ENCODE measurements around the gene HHIPL1.

The HHIPL1 gene

DNA sequence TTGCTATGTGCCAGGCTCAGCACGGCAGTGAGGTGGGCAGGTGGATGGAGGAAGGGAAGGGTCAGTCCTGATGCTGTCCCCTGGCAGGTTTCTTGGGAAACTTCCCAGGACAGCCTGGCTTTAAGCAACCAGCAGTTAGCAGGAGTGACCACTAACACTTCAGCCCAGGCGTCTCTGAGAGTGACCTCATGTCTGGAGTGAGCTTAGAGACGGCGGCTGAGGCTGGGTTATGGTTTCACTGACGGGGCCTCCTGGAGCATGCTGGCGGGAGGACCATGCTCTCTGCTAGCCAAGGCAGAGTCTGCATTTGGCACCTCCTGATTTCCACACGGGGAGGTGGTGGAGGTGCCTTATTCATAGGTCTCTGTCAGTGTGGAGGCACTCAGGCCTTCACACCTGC, 2.5 kb downstream of the HHIPL1 start:
- no peaks in the 10 kb centered on the region for H3K36me3 ChIP-seq (ENCODE audit: control insufficient read depth, low read length)
- H3K79me2 ChIP-seq (ENCODE audit: control insufficient read depth, low read length): no peaks in the 10 kb centered on the region
- no peak overlapping the region for H3K4me2 ChIP-seq (ENCODE audit: low read length)
- no peak overlapping the region for H3K4me3 ChIP-seq (ENCODE audit: low read length)
- no peaks in the 10 kb centered on the region for H3F3A ChIP-seq (ENCODE audit: control insufficient read depth, insufficient read depth)
- no peak for TF ChIP-seq EZH2phosphoT487 (IDR thresholded peaks at IDR 0.05; ENCODE audit: borderline replicate concordance, low read length)
- TF ChIP-seq, protein P1, sequence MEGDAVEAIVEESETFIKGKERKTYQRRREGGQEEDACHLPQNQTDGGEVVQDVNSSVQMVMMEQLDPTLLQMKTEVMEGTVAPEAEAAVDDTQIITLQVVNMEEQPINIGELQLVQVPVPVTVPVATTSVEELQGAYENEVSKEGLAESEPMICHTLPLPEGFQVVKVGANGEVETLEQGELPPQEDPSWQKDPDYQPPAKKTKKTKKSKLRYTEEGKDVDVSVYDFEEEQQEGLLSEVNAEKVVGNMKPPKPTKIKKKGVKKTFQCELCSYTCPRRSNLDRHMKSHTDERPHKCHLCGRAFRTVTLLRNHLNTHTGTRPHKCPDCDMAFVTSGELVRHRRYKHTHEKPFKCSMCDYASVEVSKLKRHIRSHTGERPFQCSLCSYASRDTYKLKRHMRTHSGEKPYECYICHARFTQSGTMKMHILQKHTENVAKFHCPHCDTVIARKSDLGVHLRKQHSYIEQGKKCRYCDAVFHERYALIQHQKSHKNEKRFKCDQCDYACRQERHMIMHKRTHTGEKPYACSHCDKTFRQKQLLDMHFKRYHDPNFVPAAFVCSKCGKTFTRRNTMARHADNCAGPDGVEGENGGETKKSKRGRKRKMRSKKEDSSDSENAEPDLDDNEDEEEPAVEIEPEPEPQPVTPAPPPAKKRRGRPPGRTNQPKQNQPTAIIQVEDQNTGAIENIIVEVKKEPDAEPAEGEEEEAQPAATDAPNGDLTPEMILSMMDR (IDR thresholded peaks at IDR 0.05; ENCODE audit: low read depth, low read length, poor library complexity, severe bottlenecking): no peak
- H3K9me3 ChIP-seq (ENCODE audit: control insufficient read depth, insufficient read depth, low read length): no peaks in the 10 kb centered on the region
- H4K20me1 ChIP-seq (ENCODE audit: control insufficient read depth, insufficient read depth, low read depth, low read length): no peaks in the 10 kb centered on the region
- no peaks in the 10 kb centered on the region for H3K9me2 ChIP-seq (replicated peaks; ENCODE audit: control insufficient read depth, low read length)
- H3K4me1 ChIP-seq (ENCODE audit: control insufficient read depth, low read length): no peaks in the 10 kb centered on the region
- H3K27me3 ChIP-seq (ENCODE audit: control insufficient read depth, low read length): no peaks in the 10 kb centered on the region
- no peak overlapping the region for H3K27ac ChIP-seq (ENCODE audit: low read depth, low read length)

DNA sequence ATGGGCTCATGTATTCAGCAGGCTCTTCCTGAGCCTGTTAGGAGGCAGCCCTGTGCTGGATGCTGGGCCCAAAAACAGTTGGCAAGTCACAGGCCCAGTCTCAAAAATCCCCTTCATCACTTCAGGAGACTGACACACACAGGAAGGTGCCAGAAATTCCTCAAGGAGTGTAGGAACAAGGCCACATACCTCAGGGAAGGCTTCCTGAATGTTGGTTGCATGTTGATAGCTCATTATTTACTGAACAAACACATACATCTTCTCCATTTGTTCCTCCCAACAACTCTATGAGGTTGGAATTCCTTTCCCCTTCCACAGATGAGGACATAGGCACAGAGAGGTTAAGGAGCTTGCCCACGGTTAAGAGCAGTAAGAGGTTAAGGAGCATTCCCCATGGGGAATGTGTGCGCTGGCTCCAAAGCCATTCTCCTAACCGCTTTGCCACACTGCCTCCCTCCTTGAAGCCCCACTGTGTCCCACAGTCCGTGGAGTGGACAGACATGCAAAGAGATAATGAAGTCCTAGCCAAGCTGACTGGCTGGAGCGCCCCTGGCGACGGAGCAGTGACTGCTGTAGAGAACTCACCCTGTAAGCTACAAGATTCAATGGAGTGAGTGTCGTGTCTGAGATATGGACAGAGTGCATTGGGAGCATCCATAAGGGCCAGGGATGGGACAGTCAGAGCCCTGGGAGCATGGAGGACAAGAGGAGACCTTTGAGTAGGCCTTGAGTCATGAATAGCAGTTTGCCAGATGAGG, 3.3 kb downstream of the HHIPL1 start:
- Histone ChIP-seq H3K4me2 (ENCODE audit: low read length) (no peak overlapping the region), H3K27me3 (ENCODE audit: control insufficient read depth, low read length) (no peaks in the 10 kb centered on the region), H3K9me2 (replicated peaks; ENCODE audit: control insufficient read depth, low read length) (no peaks in the 10 kb centered on the region), H3F3A (ENCODE audit: control insufficient read depth, insufficient read depth) (no peaks in the 10 kb centered on the region), H4K20me1 (ENCODE audit: control insufficient read depth, insufficient read depth, low read depth, low read length) (no peaks in the 10 kb centered on the region), H3K27ac (ENCODE audit: low read depth, low read length) (no peak overlapping the region), H3K9me3 (ENCODE audit: control insufficient read depth, insufficient read depth, low read length) (no peaks in the 10 kb centered on the region), H3K79me2 (ENCODE audit: control insufficient read depth, low read length) (no peaks in the 10 kb centered on the region), H3K4me1 (ENCODE audit: control insufficient read depth, low read length) (no peaks in the 10 kb centered on the region), H3K4me3 (ENCODE audit: low read length) (no peak overlapping the region), H3K36me3 (ENCODE audit: control insufficient read depth, low read length) (no peaks in the 10 kb centered on the region)
- TF ChIP-seq, protein P1 (IDR thresholded peaks at IDR 0.05; ENCODE audit: low read depth, low read length, poor library complexity, severe bottlenecking): no peak
- no peak for TF ChIP-seq EZH2phosphoT487 (IDR thresholded peaks at IDR 0.05; ENCODE audit: borderline replicate concordance, low read length)

DNA sequence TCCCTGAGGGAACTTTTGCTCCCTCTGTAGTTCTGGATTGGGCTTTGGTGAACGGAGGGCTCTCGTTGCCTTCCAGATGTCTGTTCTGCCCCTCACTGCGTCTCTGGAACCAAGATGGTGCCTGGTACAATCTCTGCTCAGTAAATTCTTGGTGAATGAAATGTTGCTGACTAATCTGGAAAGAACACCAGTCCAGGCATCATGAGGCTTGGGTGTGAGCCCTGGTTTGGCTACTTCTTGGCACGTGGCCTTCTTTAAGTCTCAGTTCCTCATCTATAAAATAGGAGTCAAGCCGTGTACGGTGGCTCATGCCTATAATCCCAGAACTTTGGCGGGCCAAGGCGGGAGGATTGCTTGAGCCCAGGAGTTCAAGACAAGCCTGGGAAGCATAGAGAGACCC, 4.3 kb downstream of the HHIPL1 start:
- Histone ChIP-seq H3K27me3 (ENCODE audit: control insufficient read depth, low read length) (no peaks in the 10 kb centered on the region), H4K20me1 (ENCODE audit: control insufficient read depth, insufficient read depth, low read depth, low read length) (no peaks in the 10 kb centered on the region)
- no peak for TF ChIP-seq EZH2phosphoT487 (IDR thresholded peaks at IDR 0.05; ENCODE audit: borderline replicate concordance, low read length)
- TF ChIP-seq, protein P1 (IDR thresholded peaks at IDR 0.05; ENCODE audit: low read depth, low read length, poor library complexity, severe bottlenecking): no peak

More for the DNA sequence above, 4.3 kb downstream of the HHIPL1 start:
- H3K4me3 ChIP-seq (ENCODE audit: low read length): no peak overlapping the region
- no peak overlapping the region for H3K4me2 ChIP-seq (ENCODE audit: low read length)
- no peaks in the 10 kb centered on the region for H3K4me1 ChIP-seq (ENCODE audit: control insufficient read depth, low read length)
- no peaks in the 10 kb centered on the region for H3K9me2 ChIP-seq (replicated peaks; ENCODE audit: control insufficient read depth, low read length)
- H3K9me3 ChIP-seq (ENCODE audit: control insufficient read depth, insufficient read depth, low read length): no peaks in the 10 kb centered on the region
- H3K79me2 ChIP-seq (ENCODE audit: control insufficient read depth, low read length): no peaks in the 10 kb centered on the region
- H3K27ac ChIP-seq (ENCODE audit: low read depth, low read length): no peak overlapping the region
- no peaks in the 10 kb centered on the region for H3K36me3 ChIP-seq (ENCODE audit: control insufficient read depth, low read length)
- no peaks in the 10 kb centered on the region for H3F3A ChIP-seq (ENCODE audit: control insufficient read depth, insufficient read depth)

All from DOHH2 (cell line).